Heart right ventricle (tissue), 16 donors: ENCODE results near the gene CCDC24. TPM values are rescaled to one million over a fixed set of nuclear protein-coding genes. Genes with fewer than 3 reads are reported as not detected.

Source experiments
- ATAC-seq, 8 donors: fragments of 200-7000 bp; cut with Tn5 transposase; one replicate each; pipeline ENCODE4 v1.9.1; 2020; ENCODE audit warnings: mild to moderate bottlenecking in 8 of 8, moderate library complexity in 8 of 8, moderate number of reproducible peaks in 1 of 8
- DNase-seq, 2 donors: peaks; one replicate each; pipeline ENCODE4 v3.0.0-alpha.2; 2020
- H3K27ac ChIP-seq, 10 donors: fragments of 200-600 bp; sonication (generic) in 2 of 10; one replicate each; pipeline versions ENCODE4 v1.5.0 to v1.8.0; 2020 to 2022; ENCODE audit warnings: mild to moderate bottlenecking in 3 of 10
- H3K27me3 ChIP-seq, 7 donors: fragments of 200-600 bp; one replicate each; pipeline ENCODE4 v1.8.0; 2021 to 2022; ENCODE audit warnings: mild to moderate bottlenecking in 2 of 7
- H3K36me3 ChIP-seq, 9 donors: fragments of 200-600 bp; sonication (generic) in 1 of 9; one replicate each; pipeline versions ENCODE4 v1.5.0 to v1.8.0; 2020 to 2022; ENCODE audit warnings: mild to moderate bottlenecking in 2 of 9
- H3K4me1 ChIP-seq, 9 donors: fragments of 200-600 bp; sonication (generic) in 1 of 9; one replicate each; pipeline versions ENCODE4 v1.5.0 to v1.8.0; 2020 to 2022; ENCODE audit warnings: mild to moderate bottlenecking in 4 of 9
- H3K4me3 ChIP-seq, 10 donors: fragments of 200-600 bp; sonication (generic) in 2 of 10; one replicate each; pipeline versions ENCODE4 v1.5.0 to v1.8.0; 2020 to 2022; ENCODE audit warnings: mild to moderate bottlenecking in 7 of 10, moderate library complexity in 2 of 10
- H3K9me3 ChIP-seq, 11 donors: fragments of 200-600 bp in 10 of 11; sonication (generic) in 2 of 11; one replicate each; pipeline versions ENCODE4 v1.5.0 to v1.8.0; 2013 to 2022; ENCODE audit warnings: mild to moderate bottlenecking in 2 of 11, control low read depth in 1 of 11, moderate library complexity in 1 of 11
- WGBS, 2 donors: extraction: QIAGEN DNeasy Blood & Tissue Kit; methylation state at CpG; one replicate each; pipeline ENCODE4 v1.1.7; 2013; ENCODE audit warnings: inconsistent platforms in 1 of 2; 5-methylcytosine and 5-hydroxymethylcytosine counted together
- intact Hi-C, 10 donors: fragments of 100-400 bp; cut with DNase I; formaldehyde crosslinking; loops; one replicate each; pipeline versions ENCODE4 v1.11.1 to v1.14.2; 2022
- polyA plus RNA-seq, 2 donors: library from polyadenylated mRNA; stranded (reverse); fragments of 200-250 nt; gene quantifications; one replicate each; pipeline ENCODE4 v1.2.3, GENCODE V29; 2013
- total RNA-seq, 10 donors: library from RNA; stranded (reverse); fragmentation: NEBNext Ultra II Directional in 3 of 10; extraction: Animal tissue kit (Norgen Biotek cat#: 25700) in 3 of 10; gene quantifications; one replicate each; pipeline versions ENCODE4 v1.2.1 to v1.2.4, GENCODE V29; 2021 to 2023
- TF ChIP-seq, protein P1 (sequence below), 9 donors: fragments of 200-600 bp; sonication (generic) in 2 of 9; IDR thresholded peaks; one replicate each; pipeline versions ENCODE4 v1.5.0 to v1.8.0; 2021 to 2022; ENCODE audit warnings: antibody characterized with exemption in 9 of 9, mild to moderate bottlenecking in 5 of 9, moderate library complexity in 1 of 9
- donor health status: Arrhythmogenic right ventricular cardiomyopathy.
- donor health status: ischemic (EF 13 %, LVEDD 7.1; RV severe dilation, severe dysfunction).
- donor health status: healthy with polysubstance abuse.
- donor health status: DM: no; HTN: yes; CAD: no.
- donor health status: DM: no; HTN: no; CAD: no.
- donor health status: ischemic (EF 25% LVEDD 6.9; RV normal size, moderate dysfunction).
- donor health status: ischemic (EF 25% LVEDD 5.7; RV mildly dilated, moderate dysfunction).
- donor health status: healthy.
- donor health status: DM: yes; HTN: yes; CAD: no.
- donor health status: Ischemic cardiomyopathy.
- donor health status: ischemic (EF 35%, LVEDD 5.7; RV mildly dilated, moderate dysfunction).
- donor health status: nonischemic (EF 11% LVEDD 7.7; RV severe dilation, severe dysfunction).
- donor health status: DM: yes; HTN: yes; CAD: no.
- donor health status: PGD.
- donor health status: ischemic (EF 29% LVEDD 5.4; RV normal size, mild dysfunction).
- donor health status: nonischemic (EF 23%, LVEDD 6.1; RV moderate dilation, normal function).

Gene CCDC24
- total and polyA plus RNA-seq, 12 donors: 0.55 to 3.1 (median 1.3) TPM

DNA sequence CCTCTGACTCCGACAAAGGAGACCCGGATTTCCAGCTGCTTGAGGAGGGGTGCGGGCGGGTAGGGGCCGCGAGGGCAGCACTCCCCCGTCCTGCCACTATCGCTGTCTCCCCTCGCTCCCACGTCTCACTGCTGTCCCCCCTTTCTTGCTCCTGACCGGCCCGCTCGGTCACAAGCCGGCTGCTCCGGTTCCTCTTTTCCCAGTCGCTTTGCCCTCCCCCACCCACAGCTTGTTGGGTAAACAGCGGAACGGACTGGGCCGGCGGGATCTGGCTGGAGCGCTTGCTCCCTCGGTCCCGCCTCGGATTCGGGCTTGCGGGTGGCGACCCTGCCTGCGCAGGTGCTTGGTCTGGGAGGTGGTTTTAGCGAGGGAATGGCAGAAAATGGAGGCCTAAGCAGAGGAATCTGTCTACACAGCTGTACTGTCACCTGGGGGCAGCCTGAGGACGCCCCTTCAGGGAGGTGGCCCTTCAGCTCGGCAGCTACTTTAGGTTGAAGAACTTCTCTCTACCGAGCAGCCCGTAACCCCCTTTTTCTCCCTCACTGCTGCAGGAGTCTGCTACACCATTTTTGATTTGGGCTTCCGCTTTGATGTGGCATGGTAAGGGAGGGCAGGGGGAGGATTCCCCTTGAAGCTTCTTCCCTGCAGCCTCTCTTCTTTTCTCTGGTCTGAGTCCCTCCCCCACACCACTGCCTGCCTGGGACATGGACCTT lies 16.0 kb upstream of the CCDC24 start:
- H3K27me3 ChIP-seq: no peaks in the 10 kb centered on the region
- WGBS, 2 donors: 2% methylated on average over 28 to 34 of the region's 34 CpGs
- peaks cover 0 to 51% (median 25%) of the 10 kb centered on the region in 9 donors for H3K36me3 ChIP-seq
- no peaks in the 10 kb centered on the region for H3K9me3 ChIP-seq
- peak; percentile 1 to 38 (median 11) for ATAC-seq
- TF ChIP-seq, protein P1, sequence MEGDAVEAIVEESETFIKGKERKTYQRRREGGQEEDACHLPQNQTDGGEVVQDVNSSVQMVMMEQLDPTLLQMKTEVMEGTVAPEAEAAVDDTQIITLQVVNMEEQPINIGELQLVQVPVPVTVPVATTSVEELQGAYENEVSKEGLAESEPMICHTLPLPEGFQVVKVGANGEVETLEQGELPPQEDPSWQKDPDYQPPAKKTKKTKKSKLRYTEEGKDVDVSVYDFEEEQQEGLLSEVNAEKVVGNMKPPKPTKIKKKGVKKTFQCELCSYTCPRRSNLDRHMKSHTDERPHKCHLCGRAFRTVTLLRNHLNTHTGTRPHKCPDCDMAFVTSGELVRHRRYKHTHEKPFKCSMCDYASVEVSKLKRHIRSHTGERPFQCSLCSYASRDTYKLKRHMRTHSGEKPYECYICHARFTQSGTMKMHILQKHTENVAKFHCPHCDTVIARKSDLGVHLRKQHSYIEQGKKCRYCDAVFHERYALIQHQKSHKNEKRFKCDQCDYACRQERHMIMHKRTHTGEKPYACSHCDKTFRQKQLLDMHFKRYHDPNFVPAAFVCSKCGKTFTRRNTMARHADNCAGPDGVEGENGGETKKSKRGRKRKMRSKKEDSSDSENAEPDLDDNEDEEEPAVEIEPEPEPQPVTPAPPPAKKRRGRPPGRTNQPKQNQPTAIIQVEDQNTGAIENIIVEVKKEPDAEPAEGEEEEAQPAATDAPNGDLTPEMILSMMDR (IDR thresholded peaks at IDR 0.05): no peak
- H3K4me3 ChIP-seq: peak overlapping the region; percentile 72 to 99 (median 88)
- DNase-seq: peak; percentile 55 to 65
- H3K4me1 ChIP-seq: peaks cover 10 to 63% (median 58%) of the 10 kb centered on the region in 9 donors
- intact Hi-C loops: loop anchor here in 1 of 10 donors (2.0 kb wide), 1 partner anchor 29 kb away; the partner anchor contains the start of gene IPO13
- peak overlapping the region; percentile 82 to 98 (median 92) for H3K27ac ChIP-seq

DNA sequence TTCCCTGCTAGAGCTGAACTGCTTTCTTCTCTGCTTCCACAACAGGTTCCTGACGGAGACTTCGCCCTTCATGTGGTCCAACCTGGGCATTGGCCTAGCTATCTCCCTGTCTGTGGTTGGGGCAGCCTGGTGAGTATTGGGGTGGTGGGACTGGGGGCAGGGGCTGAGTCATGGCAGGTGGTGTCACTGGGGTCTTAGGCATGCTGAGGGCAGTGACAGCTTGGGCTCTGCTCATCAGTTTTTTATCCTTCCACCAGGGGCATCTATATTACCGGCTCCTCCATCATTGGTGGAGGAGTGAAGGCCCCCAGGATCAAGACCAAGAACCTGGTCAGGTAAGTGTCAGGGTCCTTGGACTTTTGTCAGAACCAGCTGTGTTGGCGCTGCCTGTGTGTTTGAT lies 15.4 kb upstream of the CCDC24 start:
- Histone ChIP-seq H3K36me3 (peaks cover 0 to 52% (median 25%) of the 10 kb centered on the region in 9 donors), H3K9me3 (no peaks in the 10 kb centered on the region), H3K4me1 (peaks cover 7 to 60% (median 52%) of the 10 kb centered on the region in 9 donors), H3K27me3 (no peaks in the 10 kb centered on the region), H3K4me3 (peak overlapping the region in 9 of 10 donors; percentile 72 to 99 (median 87)), H3K27ac (peak overlapping the region in 2 of 10 donors; percentile 93 to 98)
- ATAC-seq (no peak), DNase-seq (no peak)
- intact Hi-C loops: no loop called here
- 86 to 90% methylated on average over 4 of the region's 4 CpGs for WGBS, 2 donors
- TF ChIP-seq, protein P1 (IDR thresholded peaks at IDR 0.05): no peak

DNA sequence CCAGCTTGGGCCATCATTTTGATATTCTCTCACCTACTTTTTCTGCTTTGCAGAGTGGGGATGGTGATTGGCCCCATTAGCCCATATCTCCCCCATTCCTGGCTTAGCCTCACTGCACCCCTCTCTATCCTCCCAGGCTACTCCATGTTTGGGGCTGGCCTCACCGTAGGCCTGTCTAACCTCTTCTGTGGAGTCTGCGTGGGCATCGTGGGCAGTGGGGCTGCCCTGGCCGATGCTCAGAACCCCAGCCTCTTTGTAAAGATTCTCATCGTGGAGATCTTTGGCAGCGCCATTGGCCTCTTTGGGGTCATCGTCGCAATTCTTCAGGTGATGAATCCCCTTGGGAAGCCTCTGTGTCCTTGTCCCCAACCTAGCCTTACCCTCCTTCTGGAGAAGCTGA lies 14.5 kb upstream of the CCDC24 start:
- peaks cover 7 to 59% (median 51%) of the 10 kb centered on the region in 9 donors for H3K4me1 ChIP-seq
- no peaks in the 10 kb centered on the region for H3K27me3 ChIP-seq
- H3K9me3 ChIP-seq: no peaks in the 10 kb centered on the region
- DNase-seq (no peak), ATAC-seq (no peak)
- H3K4me3 ChIP-seq: no peak overlapping the region
- no peak overlapping the region for H3K27ac ChIP-seq
- intact Hi-C loops: no loop called here
- H3K36me3 ChIP-seq: peaks cover 0 to 47% (median 25%) of the 10 kb centered on the region in 9 donors
- TF ChIP-seq, protein P1 (IDR thresholded peaks at IDR 0.05): no peak
- WGBS, 2 donors: 93 to 94% methylated on average over 8 of the region's 8 CpGs

DNA sequence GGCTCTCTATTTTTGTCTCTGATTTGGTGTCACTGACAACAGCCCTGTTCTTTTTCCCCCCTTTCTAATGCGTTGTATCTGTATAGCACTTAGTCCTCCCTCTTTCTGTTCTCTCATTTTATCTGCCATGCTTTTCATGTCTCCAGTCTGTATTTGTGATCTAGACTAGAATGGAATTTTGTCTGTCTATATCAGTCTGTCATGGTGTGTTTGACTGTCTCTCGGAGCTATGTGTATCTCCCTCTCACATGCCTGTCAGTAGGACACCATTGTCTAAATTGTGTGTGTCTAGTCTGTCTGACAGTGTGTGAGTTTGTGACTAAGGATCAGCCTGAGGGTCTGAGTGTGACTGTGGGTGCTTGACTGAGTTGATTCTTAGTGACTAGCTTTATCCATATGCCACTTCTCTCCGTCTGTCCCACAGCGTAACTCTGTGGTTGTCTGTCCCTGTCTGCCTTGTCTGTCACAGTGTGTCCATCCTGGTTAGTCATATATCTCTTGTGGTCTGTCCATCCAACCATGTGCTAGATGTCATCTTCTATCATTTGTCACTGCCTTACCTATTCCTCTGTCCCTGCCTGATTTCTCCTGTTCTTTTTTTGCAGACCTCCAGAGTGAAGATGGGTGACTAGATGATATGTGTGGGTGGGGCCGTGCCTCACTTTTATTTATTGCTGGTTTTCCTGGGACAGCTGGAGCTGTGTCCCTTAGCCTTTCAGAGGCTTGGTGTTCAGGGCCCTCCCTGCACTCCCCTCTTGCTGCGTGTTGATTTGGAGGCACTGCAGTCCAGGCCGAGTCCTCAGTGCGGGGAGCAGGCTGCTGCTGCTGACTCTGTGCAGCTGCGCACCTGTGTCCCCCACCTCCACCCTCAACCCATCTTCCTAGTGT lies 13.8 kb upstream of the CCDC24 start:
- ATAC-seq (no peak), DNase-seq (no peak)
- peaks cover 0 to 39% (median 19%) of the 10 kb centered on the region in 9 donors for H3K36me3 ChIP-seq
- H3K9me3 ChIP-seq: no peaks in the 10 kb centered on the region
- H3K4me1 ChIP-seq: peaks cover 7 to 59% (median 51%) of the 10 kb centered on the region in 9 donors
- H3K27ac ChIP-seq: peak overlapping the region in 1 of 10 donors; percentile 26
- intact Hi-C loops: no loop called here
- TF ChIP-seq, protein P1 (IDR thresholded peaks at IDR 0.05): no peak
- H3K27me3 ChIP-seq: no peaks in the 10 kb centered on the region
- H3K4me3 ChIP-seq: no peak overlapping the region
- whole genome bisulfite sequencing, 2 donors: 82 to 88% methylated on average over 9 of the region's 9 CpGs
